Measurements from ENCODE around the gene HIGD1B. TPM values are rescaled to one million over a fixed set of nuclear protein-coding genes. Genes with fewer than 3 reads are reported as not detected.

Gene HIGD1B
- not detected for polyA plus RNA-seq (2013, experiment 1 of 2)
- polyA plus RNA-seq (2013, experiment 2 of 2): not detected

DNA sequence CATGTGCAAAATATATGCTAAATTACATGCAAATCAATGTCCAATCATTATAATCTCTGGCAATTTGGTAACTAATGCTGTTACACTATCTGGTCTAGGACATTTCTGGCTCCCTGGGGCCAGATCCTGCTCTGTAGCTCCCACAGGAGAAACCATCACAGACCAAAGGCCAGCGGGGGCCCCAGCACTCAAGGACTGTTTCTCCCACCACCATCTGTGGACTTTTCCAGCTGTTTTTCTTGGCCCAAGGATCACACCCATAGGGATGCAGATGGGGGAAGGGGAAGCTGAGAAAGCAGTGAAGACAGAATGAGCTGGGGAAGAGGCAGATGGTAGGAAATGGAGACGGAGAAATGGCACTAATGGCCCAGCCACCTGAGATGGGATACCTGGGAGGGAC, at the start of gene HIGD1B:
HIGD1B (plus strand) TSS at position 298 of the 400 bp plus-strand sequence. CDS start 270 bp downstream, outside the sequence.
- H4K91ac ChIP-seq (ENCODE audit: low read depth, low read length, poor library complexity): no peak within 1 kb of the TSS
- H3K4me1 ChIP-seq (ENCODE audit: control insufficient read depth in 2 of 2, insufficient read depth in 1 of 2, low read depth in 1 of 2, low read length in 2 of 2): peaks cover 5 to 9% of the 10 kb centered on the region in 2 donors
- H3K27me3 ChIP-seq (ENCODE audit: control insufficient read depth in 3 of 3, insufficient read depth in 3 of 3, low read depth in 1 of 3, low read length in 3 of 3): no peaks in the 10 kb centered on the region
- no peak within 1 kb of the TSS for H3K9ac ChIP-seq (ENCODE audit: low read depth, low read length, poor library complexity)
- H3K79me1 ChIP-seq (ENCODE audit: low read depth, low read length): no peaks in the 10 kb centered on the region
- WGBS, 2 donors (ENCODE audit: extremely low coverage in 2 of 2, insufficient read length in 2 of 2, insufficient replicate concordance in 1 of 2): no CpG with 5 or more reads among the region's 2 CpGs
- H3K4me3 ChIP-seq (ENCODE audit: low read length in 2 of 2): no peak within 1 kb of the TSS
- no peak within 1 kb of the TSS for H3K27ac ChIP-seq (replicated peaks; ENCODE audit: low read length)
- no peak within 1 kb of the TSS for H3K14ac ChIP-seq (ENCODE audit: low read length)
- no peak within 1 kb of the TSS for H2BK12ac ChIP-seq (ENCODE audit: low read length)
- no peak within 1 kb of the TSS for H2BK120ac ChIP-seq (ENCODE audit: low read depth, low read length)
- peaks cover 21 to 40% of the 10 kb centered on the region in 2 donors for H3K36me3 ChIP-seq (replicated peaks in 1 of 2; ENCODE audit: control insufficient read depth in 2 of 2, insufficient read depth in 2 of 2, low read length in 2 of 2)
- no peaks in the 10 kb centered on the region for H3K9me3 ChIP-seq (replicated peaks in 1 of 2; ENCODE audit: control insufficient read depth in 2 of 2, insufficient read depth in 1 of 2, low read depth in 1 of 2, low read length in 2 of 2)
- no peak within 1 kb of the TSS for H4K8ac ChIP-seq (ENCODE audit: low read depth, low read length)
- H2BK15ac ChIP-seq (ENCODE audit: low read length): no peak within 1 kb of the TSS
- no peak for DNase-seq (ENCODE audit: low spot score)
- no peak within 1 kb of the TSS for H2BK5ac ChIP-seq (ENCODE audit: low read length)
- H3K18ac ChIP-seq (ENCODE audit: low read length): no peak within 1 kb of the TSS
- no peak within 1 kb of the TSS for H2AFZ ChIP-seq (ENCODE audit: low read length)
- H2AK5ac ChIP-seq (ENCODE audit: low read depth, low read length): no peak within 1 kb of the TSS
- H3K4me2 ChIP-seq (ENCODE audit: insufficient read depth, low read length, poor library complexity, severe bottlenecking): no peak within 1 kb of the TSS
- no peak within 1 kb of the TSS for H3K4ac ChIP-seq (ENCODE audit: low read length)
- no peak within 1 kb of the TSS for H3K23ac ChIP-seq (ENCODE audit: low read depth, low read length, poor library complexity)

DNA sequence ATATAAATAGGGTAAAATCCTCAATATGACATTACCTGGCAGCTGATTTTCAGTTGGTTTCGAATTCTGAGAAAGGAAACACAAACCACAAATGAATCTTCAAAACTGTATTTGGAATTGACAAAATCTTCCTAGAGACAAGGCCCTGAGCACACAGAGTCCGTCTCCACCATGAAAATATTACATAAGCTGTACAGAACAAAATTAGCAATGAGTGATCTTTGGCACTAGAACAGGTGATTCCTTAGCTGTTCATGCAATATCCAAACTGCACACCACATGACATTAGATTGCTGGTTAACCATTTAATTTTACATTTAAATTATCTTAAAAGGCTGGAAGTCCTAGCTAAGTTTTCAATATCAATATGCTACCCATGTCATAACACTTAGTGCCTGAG, 49.3 kb upstream of the HIGD1B start:
- no peak overlapping the region for H2BK12ac ChIP-seq (ENCODE audit: low read length)
- no peak overlapping the region for H3K4me3 ChIP-seq (ENCODE audit: low read length in 2 of 2)
- no peak overlapping the region for H2AK5ac ChIP-seq (ENCODE audit: low read depth, low read length)
- H2BK5ac ChIP-seq (ENCODE audit: low read length): no peak overlapping the region
- H3K79me1 ChIP-seq (ENCODE audit: low read depth, low read length): no peaks in the 10 kb centered on the region
- H2BK120ac ChIP-seq (ENCODE audit: low read depth, low read length): no peak overlapping the region
- no peak for DNase-seq (ENCODE audit: low spot score)
- no peak overlapping the region for H4K91ac ChIP-seq (ENCODE audit: low read depth, low read length, poor library complexity)
- H3K9ac ChIP-seq (ENCODE audit: low read depth, low read length, poor library complexity): no peak overlapping the region
- H2AFZ ChIP-seq (ENCODE audit: low read length): no peak overlapping the region
- H3K9me3 ChIP-seq (replicated peaks in 1 of 2; ENCODE audit: control insufficient read depth in 2 of 2, insufficient read depth in 1 of 2, low read depth in 1 of 2, low read length in 2 of 2): no peaks in the 10 kb centered on the region
- peaks cover 4 to 14% of the 10 kb centered on the region in 2 donors for H3K4me1 ChIP-seq (ENCODE audit: control insufficient read depth in 2 of 2, insufficient read depth in 1 of 2, low read depth in 1 of 2, low read length in 2 of 2)
- no peak overlapping the region for H3K23ac ChIP-seq (ENCODE audit: low read depth, low read length, poor library complexity)
- no peak overlapping the region for H4K8ac ChIP-seq (ENCODE audit: low read depth, low read length)
- H2BK15ac ChIP-seq (ENCODE audit: low read length): no peak overlapping the region
- no peak overlapping the region for H3K4me2 ChIP-seq (ENCODE audit: insufficient read depth, low read length, poor library complexity, severe bottlenecking)
- no CpG with 5 or more reads among the region's 2 CpGs for WGBS, 2 donors (ENCODE audit: extremely low coverage in 2 of 2, insufficient read length in 2 of 2, insufficient replicate concordance in 1 of 2)
- H3K14ac ChIP-seq (ENCODE audit: low read length): no peak overlapping the region
- no peak overlapping the region for H3K18ac ChIP-seq (ENCODE audit: low read length)
- H3K27ac ChIP-seq (replicated peaks; ENCODE audit: low read length): no peak overlapping the region
- H3K36me3 ChIP-seq (replicated peaks in 1 of 2; ENCODE audit: control insufficient read depth in 2 of 2, insufficient read depth in 2 of 2, low read length in 2 of 2): peaks cover 15 to 76% of the 10 kb centered on the region in 2 donors
- no peaks in the 10 kb centered on the region for H3K27me3 ChIP-seq (ENCODE audit: control insufficient read depth in 3 of 3, insufficient read depth in 3 of 3, low read depth in 1 of 3, low read length in 3 of 3)
- H3K4ac ChIP-seq (ENCODE audit: low read length): no peak overlapping the region

DNA sequence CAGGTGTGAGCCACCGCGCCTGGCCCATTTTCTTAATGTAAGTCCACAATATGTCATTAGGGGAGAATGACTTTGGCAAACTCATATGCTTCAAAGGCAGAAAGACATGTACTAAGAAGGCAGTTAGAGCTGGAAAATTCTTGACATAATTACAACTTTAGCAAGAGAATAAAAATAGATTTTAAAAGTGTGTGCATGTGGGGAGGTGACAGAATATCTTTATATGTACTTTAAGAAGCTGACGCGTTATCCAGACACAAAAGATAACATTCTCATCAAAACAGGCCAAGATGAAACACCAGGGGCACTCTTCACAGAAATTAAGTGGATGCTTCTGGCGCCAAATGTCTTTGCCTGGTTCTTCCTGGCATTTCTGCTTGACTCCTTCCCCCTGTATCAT, 45.8 kb upstream of the HIGD1B start:
- no peak overlapping the region for H3K9ac ChIP-seq (ENCODE audit: low read depth, low read length, poor library complexity)
- H2BK5ac ChIP-seq (ENCODE audit: low read length): no peak overlapping the region
- H4K8ac ChIP-seq (ENCODE audit: low read depth, low read length): no peak overlapping the region
- no peak overlapping the region for H3K18ac ChIP-seq (ENCODE audit: low read length)
- no peak overlapping the region for H3K4me2 ChIP-seq (ENCODE audit: insufficient read depth, low read length, poor library complexity, severe bottlenecking)
- H3K27ac ChIP-seq (replicated peaks; ENCODE audit: low read length): no peak overlapping the region
- no peaks in the 10 kb centered on the region for H3K4me1 ChIP-seq (ENCODE audit: control insufficient read depth in 2 of 2, insufficient read depth in 1 of 2, low read depth in 1 of 2, low read length in 2 of 2)
- H3K9me3 ChIP-seq (replicated peaks in 1 of 2; ENCODE audit: control insufficient read depth in 2 of 2, insufficient read depth in 1 of 2, low read depth in 1 of 2, low read length in 2 of 2): no peaks in the 10 kb centered on the region
- H2AK5ac ChIP-seq (ENCODE audit: low read depth, low read length): no peak overlapping the region
- no CpG with 5 or more reads among the region's 5 CpGs for WGBS, 2 donors (ENCODE audit: extremely low coverage in 2 of 2, insufficient read length in 2 of 2, insufficient replicate concordance in 1 of 2)
- H3K4me3 ChIP-seq (ENCODE audit: low read length in 2 of 2): no peak overlapping the region
- no peak for DNase-seq (ENCODE audit: low spot score)
- no peak overlapping the region for H2BK120ac ChIP-seq (ENCODE audit: low read depth, low read length)
- H3K36me3 ChIP-seq (replicated peaks in 1 of 2; ENCODE audit: control insufficient read depth in 2 of 2, insufficient read depth in 2 of 2, low read length in 2 of 2): peaks cover 28 to 97% of the 10 kb centered on the region in 2 donors
- no peaks in the 10 kb centered on the region for H3K27me3 ChIP-seq (ENCODE audit: control insufficient read depth in 3 of 3, insufficient read depth in 3 of 3, low read depth in 1 of 3, low read length in 3 of 3)
- H3K23ac ChIP-seq (ENCODE audit: low read depth, low read length, poor library complexity): no peak overlapping the region
- H3K79me1 ChIP-seq (ENCODE audit: low read depth, low read length): no peaks in the 10 kb centered on the region
- no peak overlapping the region for H3K4ac ChIP-seq (ENCODE audit: low read length)
- H2AFZ ChIP-seq (ENCODE audit: low read length): no peak overlapping the region
- H2BK15ac ChIP-seq (ENCODE audit: low read length): no peak overlapping the region
- no peak overlapping the region for H2BK12ac ChIP-seq (ENCODE audit: low read length)
- no peak overlapping the region for H3K14ac ChIP-seq (ENCODE audit: low read length)
- H4K91ac ChIP-seq (ENCODE audit: low read depth, low read length, poor library complexity): no peak overlapping the region

DNA sequence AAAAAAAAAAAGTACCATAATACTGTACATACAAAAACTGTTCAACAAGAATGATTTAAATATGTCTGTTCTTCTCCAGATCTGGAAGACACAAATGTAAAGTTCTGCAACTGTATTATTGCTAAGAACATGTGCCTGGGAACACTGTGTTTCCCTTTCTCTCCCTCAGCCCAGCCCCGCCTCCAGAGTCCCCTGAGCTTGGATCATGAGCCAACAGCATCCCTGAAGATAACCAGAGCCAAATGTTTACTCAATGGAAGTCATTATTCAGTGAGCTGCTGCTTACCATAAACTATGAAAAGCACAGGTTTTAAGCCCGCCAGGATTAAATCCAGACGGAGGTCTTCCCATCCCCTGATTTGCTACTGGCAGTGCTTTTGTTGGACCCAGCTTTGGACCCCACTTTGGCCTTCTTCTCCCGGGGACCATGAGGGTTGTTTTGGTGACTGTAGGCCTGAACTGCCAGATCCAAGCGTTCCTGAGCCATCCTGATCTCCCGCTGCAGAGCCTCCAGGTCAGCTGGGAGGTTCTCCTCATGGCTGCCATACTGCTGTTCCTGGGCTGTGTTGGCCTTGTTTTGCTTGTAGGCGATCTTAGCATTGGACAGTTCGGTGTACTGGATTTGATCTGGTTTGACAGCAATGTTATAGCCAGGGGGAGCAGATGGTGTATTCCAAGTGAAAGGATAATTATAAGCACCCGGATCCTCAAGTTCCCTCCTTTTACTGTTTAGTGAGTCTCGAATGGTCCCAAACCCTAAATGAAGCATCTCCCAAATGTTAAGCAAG, 43.2 kb upstream of the HIGD1B start:
- Histone ChIP-seq H4K91ac (ENCODE audit: low read depth, low read length, poor library complexity) (no peak overlapping the region), H2BK120ac (ENCODE audit: low read depth, low read length) (no peak overlapping the region), H2BK5ac (ENCODE audit: low read length) (no peak overlapping the region), H3K18ac (ENCODE audit: low read length) (no peak overlapping the region), H3K27me3 (ENCODE audit: control insufficient read depth in 3 of 3, insufficient read depth in 3 of 3, low read depth in 1 of 3, low read length in 3 of 3) (no peaks in the 10 kb centered on the region), H3K14ac (ENCODE audit: low read length) (no peak overlapping the region), H2AFZ (ENCODE audit: low read length) (no peak overlapping the region), H2BK12ac (ENCODE audit: low read length) (no peak overlapping the region), H3K23ac (ENCODE audit: low read depth, low read length, poor library complexity) (no peak overlapping the region), H3K4me2 (ENCODE audit: insufficient read depth, low read length, poor library complexity, severe bottlenecking) (no peak overlapping the region), H2AK5ac (ENCODE audit: low read depth, low read length) (no peak overlapping the region), H2BK15ac (ENCODE audit: low read length) (no peak overlapping the region), H3K4me3 (ENCODE audit: low read length in 2 of 2) (no peak overlapping the region), H3K4ac (ENCODE audit: low read length) (no peak overlapping the region), H3K79me1 (ENCODE audit: low read depth, low read length) (no peaks in the 10 kb centered on the region), H3K9me3 (replicated peaks in 1 of 2; ENCODE audit: control insufficient read depth in 2 of 2, insufficient read depth in 1 of 2, low read depth in 1 of 2, low read length in 2 of 2) (no peaks in the 10 kb centered on the region), H4K8ac (ENCODE audit: low read depth, low read length) (no peak overlapping the region), H3K36me3 (replicated peaks in 1 of 2; ENCODE audit: control insufficient read depth in 2 of 2, insufficient read depth in 2 of 2, low read length in 2 of 2) (peaks cover 29 to 97% of the 10 kb centered on the region in 2 donors), H3K4me1 (ENCODE audit: control insufficient read depth in 2 of 2, insufficient read depth in 1 of 2, low read depth in 1 of 2, low read length in 2 of 2) (no peaks in the 10 kb centered on the region), H3K27ac (replicated peaks; ENCODE audit: low read length) (no peak overlapping the region), H3K9ac (ENCODE audit: low read depth, low read length, poor library complexity) (no peak overlapping the region)
- no CpG with 5 or more reads among the region's 10 CpGs for WGBS, 2 donors (ENCODE audit: extremely low coverage in 2 of 2, insufficient read length in 2 of 2, insufficient replicate concordance in 1 of 2)
- no peak for DNase-seq (ENCODE audit: low spot score)
